Uterus (tissue), 4 donors: ENCODE measurements around the gene USO1. TPM values are rescaled to one million over a fixed set of nuclear protein-coding genes. Genes with fewer than 3 reads are reported as not detected.

ENCODE experiments used
- DNase-seq, 2 donors: peaks; one replicate each; pipeline ENCODE4 v3.0.0-alpha.2; 2019 to 2020
- H3K27ac ChIP-seq, 2 donors: fragments of 200-600 bp; sonication (generic); 1 replicate in 1 of 2; 2 replicates in 1 of 2; pipeline ENCODE4 v1.5.1; 2016 to 2018
- H3K27me3 ChIP-seq, 2 donors: fragments of 200-600 bp; sonication (generic); one replicate each; pipeline ENCODE4 v1.5.1; 2018 to 2019; ENCODE audit warnings: control low read depth in 1 of 2
- H3K36me3 ChIP-seq, 2 donors: fragments of 200-600 bp; sonication (generic); one replicate each; pipeline ENCODE4 v1.5.1; 2019; ENCODE audit warnings: control low read depth in 1 of 2
- H3K4me1 ChIP-seq, 2 donors: fragments of 200-600 bp; sonication (generic); one replicate each; pipeline ENCODE4 v1.5.1; 2018 to 2019; ENCODE audit warnings: control low read depth in 1 of 2
- H3K4me3 ChIP-seq, 2 donors: fragments of 200-600 bp; sonication (generic); 1 replicate in 1 of 2; 2 replicates in 1 of 2; pipeline ENCODE4 v1.5.1; 2018 to 2019; ENCODE audit warnings: mild to moderate bottlenecking in 1 of 2
- H3K9me3 ChIP-seq, 2 donors: fragments of 200-600 bp; sonication (generic); one replicate each; pipeline ENCODE4 v1.5.1; 2019; ENCODE audit warnings: control low read depth in 1 of 2
- POLR2A ChIP-seq, 2 donors: fragments of 450-650 bp; IDR thresholded peaks; one replicate each; pipeline ENCODE4 v1.6.1; 2016; ENCODE audit warnings: antibody characterized with exemption in 2 of 2, mild to moderate bottlenecking in 1 of 2, moderate library complexity in 1 of 2
- intact Hi-C: fragments of 100-400 bp; cut with DNase I; formaldehyde crosslinking; loops from one replicate; pipeline ENCODE4 v1.15.1; 2023; ENCODE audit warnings: low total_unique reads
- small RNA-seq: library from RNA; depleted of rRNA; stranded (forward); fragments of <200 nt; gene quantifications from one replicate; pipeline ENCODE3, GENCODE V24; 2016
- total RNA-seq, 4 donors: library from RNA; depleted of rRNA in 3 of 4; stranded (reverse); fragments of >200 nt in 3 of 4; gene quantifications; one replicate each; pipeline versions ENCODE4 v1.1.0 to v1.2.4, GENCODE V29; 2014 to 2023
- TF ChIP-seq, protein P1 (sequence below), 4 experiments: fragments of 200-600 bp in 2 of 4; fragments of 450-650 bp in 2 of 4; sonication (generic) in 2 of 4; IDR thresholded peaks; one replicate each; pipeline ENCODE4 v1.5.1; 2016 to 2019; ENCODE audit warnings: antibody characterized with exemption in 4 of 4, mild to moderate bottlenecking in 2 of 4, moderate library complexity in 1 of 4
- donor health status: DM: yes; HTN: yes; CAD: no.

The USO1 gene
- total RNA-seq, 4 donors from 2014 or later = 20.0 to 127 (median 59.4) TPM

- intact Hi-C loops = no loop called here
- H3K27me3 ChIP-seq = no peaks in the 10 kb centered on the region
- no peak overlapping the region for H3K4me3 ChIP-seq
- DNase-seq = no peak
- no peaks in the 10 kb centered on the region for H3K36me3 ChIP-seq
- H3K27ac ChIP-seq = no peak overlapping the region
- no peaks in the 10 kb centered on the region for H3K9me3 ChIP-seq
- TF ChIP-seq POLR2A (IDR thresholded peaks at IDR 0.05) = no peak
- TF ChIP-seq, protein P1, sequence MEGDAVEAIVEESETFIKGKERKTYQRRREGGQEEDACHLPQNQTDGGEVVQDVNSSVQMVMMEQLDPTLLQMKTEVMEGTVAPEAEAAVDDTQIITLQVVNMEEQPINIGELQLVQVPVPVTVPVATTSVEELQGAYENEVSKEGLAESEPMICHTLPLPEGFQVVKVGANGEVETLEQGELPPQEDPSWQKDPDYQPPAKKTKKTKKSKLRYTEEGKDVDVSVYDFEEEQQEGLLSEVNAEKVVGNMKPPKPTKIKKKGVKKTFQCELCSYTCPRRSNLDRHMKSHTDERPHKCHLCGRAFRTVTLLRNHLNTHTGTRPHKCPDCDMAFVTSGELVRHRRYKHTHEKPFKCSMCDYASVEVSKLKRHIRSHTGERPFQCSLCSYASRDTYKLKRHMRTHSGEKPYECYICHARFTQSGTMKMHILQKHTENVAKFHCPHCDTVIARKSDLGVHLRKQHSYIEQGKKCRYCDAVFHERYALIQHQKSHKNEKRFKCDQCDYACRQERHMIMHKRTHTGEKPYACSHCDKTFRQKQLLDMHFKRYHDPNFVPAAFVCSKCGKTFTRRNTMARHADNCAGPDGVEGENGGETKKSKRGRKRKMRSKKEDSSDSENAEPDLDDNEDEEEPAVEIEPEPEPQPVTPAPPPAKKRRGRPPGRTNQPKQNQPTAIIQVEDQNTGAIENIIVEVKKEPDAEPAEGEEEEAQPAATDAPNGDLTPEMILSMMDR (IDR thresholded peaks at IDR 0.05) = no peak
- H3K4me1 ChIP-seq = no peaks in the 10 kb centered on the region
These were observed 136.2 kb downstream of the USO1 start for GRCh38 chr4:75860606-75861005.

Small RNA genes lying within 50 kb of the gene (small RNA-seq; reads per million reads assigned to genes)
- gene RNU2-16P = not detected

Other genes with a start within 250 kb of the USO1 start
- gene RCHY1, start 210.2 kb upstream of the USO1 start, total RNA-seq = 10 to 100 TPM; 26.8 to 64.9 (median 33.5) TPM
- 10 to 100 TPM; 25.4 to 77.6 (median 35.8) TPM for gene THAP6, start 210.1 kb upstream of the USO1 start, total RNA-seq
- gene ODAPH, start 168.5 kb upstream of the USO1 start, total RNA-seq = not detected
- gene CDKL2, start 94.0 kb upstream of the USO1 start, total RNA-seq = 1 to 10 TPM in 2 of 4 donors, not detected in 2; 1.2 to 3.1 TPM
- 100 to 1,000 TPM in 1 of 4 donors, 10 to 100 TPM in 3; 43.2 to 215 (median 74.1) TPM for gene G3BP2, start 51.2 kb upstream of the USO1 start, total RNA-seq
- under 1 TPM in 1 of 4 donors, not detected in 3; 0.09 TPM for gene PPEF2, start 177.9 kb downstream of the USO1 start, total RNA-seq
- 100 to 1,000 TPM in 1 of 4 donors, 10 to 100 TPM in 3; 21.5 to 109 (median 46.1) TPM for gene NAAA, start 216.4 kb downstream of the USO1 start, total RNA-seq